Measurements from ENCODE around the gene SEC16B. TPM values are rescaled to one million over a fixed set of nuclear protein-coding genes. Genes with fewer than 3 reads are reported as not detected.

SEC16B gene
- total RNA-seq, 4 donors from 2014 or later: 0.47 to 2.3 (median 1.3) TPM

- H3K4me3 ChIP-seq: no peak overlapping the region
- intact Hi-C loops (cut with DNase I; ENCODE audit: low total_unique reads): no loop called here
Measured at GRCh38 chr1:177983077-177983476, 13.2 kb upstream of the SEC16B start.

GRCh38 chr1:177981200-177981599 is 11.3 kb upstream of the SEC16B start:
- in situ Hi-C loops (cut with MboI; ENCODE audit: low sequenced_read_pairs in 4 of 4) (no loop called here), intact Hi-C loops (cut with DNase I; ENCODE audit: low total_unique reads) (no loop called here)
- Histone ChIP-seq H3K9me3 (no peaks in the 10 kb centered on the region), H3K36me3 (no peaks in the 10 kb centered on the region), H3K27ac (no peak overlapping the region), H3K27me3 (no peaks in the 10 kb centered on the region), H3K4me1 (peaks cover 8 to 32% of the 10 kb centered on the region in 2 donors), H3K4me3 (no peak overlapping the region)
- no peak for DNase-seq
- ATAC-seq: no peak
- TF ChIP-seq CTCF (IDR thresholded peaks at IDR 0.05 in 4 of 5, conservative IDR thresholded peaks at IDR 0.05 in 1 of 5): no peak

More at GRCh38 chr1:177983077-177983476, 13.2 kb upstream of the SEC16B start:
- TF ChIP-seq CTCF (IDR thresholded peaks at IDR 0.05 in 4 of 5, conservative IDR thresholded peaks at IDR 0.05 in 1 of 5) (no peak), POLR2A (IDR thresholded peaks at IDR 0.05) (no peak)
- Histone ChIP-seq H3K27me3 (no peaks in the 10 kb centered on the region), H3K36me3 (no peaks in the 10 kb centered on the region), H3K27ac (no peak overlapping the region), H3K9me3 (no peaks in the 10 kb centered on the region), H3K4me1 (peaks cover 8 to 29% of the 10 kb centered on the region in 2 donors)
- no peak for DNase-seq
- no peak for ATAC-seq
- in situ Hi-C loops (cut with MboI; ENCODE audit: low sequenced_read_pairs in 4 of 4): no loop called here

- Histone ChIP-seq H3K4me3 (no peak overlapping the region), H3K27me3 (no peaks in the 10 kb centered on the region), H3K27ac (no peak overlapping the region), H3K9me3 (no peaks in the 10 kb centered on the region), H3K4me1 (peaks cover 6 to 32% of the 10 kb centered on the region in 2 donors), H3K36me3 (no peaks in the 10 kb centered on the region)
- in situ Hi-C loops (cut with MboI; ENCODE audit: low sequenced_read_pairs in 4 of 4) (no loop called here), intact Hi-C loops (cut with DNase I; ENCODE audit: low total_unique reads) (no loop called here)
- no peak for ATAC-seq
- TF ChIP-seq CTCF (IDR thresholded peaks at IDR 0.05 in 4 of 5, conservative IDR thresholded peaks at IDR 0.05 in 1 of 5): no peak
- no peak for TF ChIP-seq POLR2A (IDR thresholded peaks at IDR 0.05)
- DNase-seq: no peak
Measured at GRCh38 chr1:177979272-177979671, 9.4 kb upstream of the SEC16B start.

- peaks cover 0 to 25% of the 10 kb centered on the region in 2 donors for H3K4me1 ChIP-seq
- no peaks in the 10 kb centered on the region for H3K36me3 ChIP-seq
- in situ Hi-C loops (cut with MboI; ENCODE audit: low sequenced_read_pairs in 4 of 4) (no loop called here), intact Hi-C loops (cut with DNase I; ENCODE audit: low total_unique reads) (no loop called here)
- no peak overlapping the region for H3K27ac ChIP-seq
- no peak for ATAC-seq
- TF ChIP-seq CTCF (IDR thresholded peaks at IDR 0.05 in 4 of 5, conservative IDR thresholded peaks at IDR 0.05 in 1 of 5) (no peak), POLR2A (IDR thresholded peaks at IDR 0.05) (no peak)
- H3K9me3 ChIP-seq: no peaks in the 10 kb centered on the region
- H3K4me3 ChIP-seq: no peak overlapping the region
- DNase-seq: no peak
- no peaks in the 10 kb centered on the region for H3K27me3 ChIP-seq
Measured at GRCh38 chr1:177978530-177978929, 8.7 kb upstream of the SEC16B start.

- no peak for ATAC-seq
- in situ Hi-C loops (cut with MboI; ENCODE audit: low sequenced_read_pairs in 4 of 4): no loop called here
- H3K4me1 ChIP-seq: peaks cover 0 to 16% of the 10 kb centered on the region in 2 donors
Measured at GRCh38 chr1:177977141-177977540, 7.3 kb upstream of the SEC16B start.

More at GRCh38 chr1:177977141-177977540, 7.3 kb upstream of the SEC16B start:
- no peaks in the 10 kb centered on the region for H3K36me3 ChIP-seq
- intact Hi-C loops (cut with DNase I; ENCODE audit: low total_unique reads): no loop called here
- no peak for DNase-seq
- H3K27ac ChIP-seq: no peak overlapping the region
- no peaks in the 10 kb centered on the region for H3K9me3 ChIP-seq
- no peaks in the 10 kb centered on the region for H3K27me3 ChIP-seq
- no peak for TF ChIP-seq CTCF (IDR thresholded peaks at IDR 0.05 in 4 of 5, conservative IDR thresholded peaks at IDR 0.05 in 1 of 5)
- H3K4me3 ChIP-seq: no peak overlapping the region

All from gastrocnemius medialis (tissue), 4 donors.